ENCODE measurements around the gene WDR6.

DNA sequence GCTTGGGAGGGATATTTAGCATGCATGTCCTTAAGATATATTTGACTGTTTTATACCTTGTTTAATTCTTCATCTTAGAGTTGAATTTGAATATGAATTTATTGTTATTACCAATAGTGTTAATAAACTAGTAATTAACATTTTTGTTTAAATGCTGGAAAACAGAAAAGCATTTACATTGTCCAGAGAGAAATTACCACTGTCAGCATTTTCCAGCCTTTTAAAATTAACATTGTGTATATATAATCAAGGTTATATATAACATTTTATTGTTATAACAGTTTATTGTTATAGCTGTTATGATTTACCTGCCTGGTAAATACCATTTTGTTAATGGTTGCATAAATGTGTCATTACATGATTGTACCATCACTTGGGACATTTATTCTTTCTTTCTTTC, 25.2 kb upstream of the WDR6 start:
- TF ChIP-seq, protein P1, sequence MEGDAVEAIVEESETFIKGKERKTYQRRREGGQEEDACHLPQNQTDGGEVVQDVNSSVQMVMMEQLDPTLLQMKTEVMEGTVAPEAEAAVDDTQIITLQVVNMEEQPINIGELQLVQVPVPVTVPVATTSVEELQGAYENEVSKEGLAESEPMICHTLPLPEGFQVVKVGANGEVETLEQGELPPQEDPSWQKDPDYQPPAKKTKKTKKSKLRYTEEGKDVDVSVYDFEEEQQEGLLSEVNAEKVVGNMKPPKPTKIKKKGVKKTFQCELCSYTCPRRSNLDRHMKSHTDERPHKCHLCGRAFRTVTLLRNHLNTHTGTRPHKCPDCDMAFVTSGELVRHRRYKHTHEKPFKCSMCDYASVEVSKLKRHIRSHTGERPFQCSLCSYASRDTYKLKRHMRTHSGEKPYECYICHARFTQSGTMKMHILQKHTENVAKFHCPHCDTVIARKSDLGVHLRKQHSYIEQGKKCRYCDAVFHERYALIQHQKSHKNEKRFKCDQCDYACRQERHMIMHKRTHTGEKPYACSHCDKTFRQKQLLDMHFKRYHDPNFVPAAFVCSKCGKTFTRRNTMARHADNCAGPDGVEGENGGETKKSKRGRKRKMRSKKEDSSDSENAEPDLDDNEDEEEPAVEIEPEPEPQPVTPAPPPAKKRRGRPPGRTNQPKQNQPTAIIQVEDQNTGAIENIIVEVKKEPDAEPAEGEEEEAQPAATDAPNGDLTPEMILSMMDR (IDR thresholded peaks at IDR 0.05), result no peak
- TF ChIP-seq POLR2A (IDR thresholded peaks at IDR 0.05), result no peak
